Measurements from ENCODE around the gene TPP1.

GRCh38 chr11:6565325-6565724 is 53.9 kb downstream of the TPP1 start:
- no peak for TF ChIP-seq POLR2A (IDR thresholded peaks at IDR 0.05)
- no peak for TF ChIP-seq CTCF (IDR thresholded peaks at IDR 0.05)
